Testis (tissue), 3 donors: ENCODE measurements around the gene DDA1. TPM values are rescaled to one million over a fixed set of nuclear protein-coding genes. Genes with fewer than 3 reads are reported as not detected.

Experiments
- DNase-seq: peaks from one replicate; pipeline ENCODE4 v3.0.0-alpha.2; 2019
- H3K27ac ChIP-seq, 2 donors: fragments of 200-600 bp; sonication (generic); one replicate each; pipeline ENCODE4 v1.5.1; 2019
- H3K27me3 ChIP-seq: fragments of 200-600 bp; sonication (generic); one replicate; pipeline ENCODE4 v1.5.1; 2019
- H3K36me3 ChIP-seq: fragments of 200-600 bp; sonication (generic); one replicate; pipeline ENCODE4 v1.5.1; 2017; ENCODE audit warnings: low read depth; ENCODE audit errors: missing control alignments
- H3K4me1 ChIP-seq: fragments of 200-600 bp; sonication (generic); one replicate; pipeline ENCODE4 v1.5.1; 2019
- H3K4me3 ChIP-seq, 2 donors: fragments of 200-600 bp; sonication (generic); one replicate each; pipeline ENCODE4 v1.5.1; 2017 to 2019
- H3K9me3 ChIP-seq: fragments of 200-600 bp; sonication (generic); one replicate; pipeline ENCODE4 v1.5.1; 2017
- POLR2A ChIP-seq: fragments of 450-650 bp; IDR thresholded peaks from one replicate; pipeline ENCODE4 v1.6.1; 2017; ENCODE audit warnings: antibody characterized with exemption, mild to moderate bottlenecking, moderate library complexity
- WGBS, 2 donors: methylation state at CpG; one replicate each; pipeline ENCODE4 v1.1.5; 2018; 5-methylcytosine and 5-hydroxymethylcytosine counted together
- intact Hi-C: fragments of 100-400 bp; cut with DNase I; formaldehyde crosslinking; loops from one replicate; pipeline ENCODE4 v1.15.1; 2023; ENCODE audit warnings: low total_unique reads
- polyA plus RNA-seq: library from polyadenylated mRNA; stranded (reverse); fragments of 350-450 nt; fragmentation: Illumina TruSeq; extraction: RNeasy Lipid Tissue Mini Kit (QIAGEN cat#74804); gene quantifications from one replicate; pipeline ENCODE4 v1.2.3, GENCODE V29; 2014; ENCODE audit warnings: low read depth, low replicate concordance; ENCODE audit not compliant: insufficient read depth
- total RNA-seq, 2 donors: library from RNA; depleted of rRNA; stranded (reverse); fragments of >200 nt; gene quantifications; one replicate each; pipeline ENCODE4 v1.2.3, GENCODE V29; 2016
- TF ChIP-seq, protein P1 (sequence below), 3 experiments: fragments of 450-650 bp in 2 of 3; fragments of 200-600 bp in 1 of 3; sonication (generic) in 1 of 3; IDR thresholded peaks; one replicate each; pipeline ENCODE4 v1.5.1; 2016 to 2019; ENCODE audit warnings: antibody characterized with exemption in 3 of 3, mild to moderate bottlenecking in 2 of 3, moderate library complexity in 1 of 3

DDA1 gene
- total and polyA plus RNA-seq, 3 donors from 2014 or later, result 46.4 to 123 (median 55.5) TPM

DNA sequence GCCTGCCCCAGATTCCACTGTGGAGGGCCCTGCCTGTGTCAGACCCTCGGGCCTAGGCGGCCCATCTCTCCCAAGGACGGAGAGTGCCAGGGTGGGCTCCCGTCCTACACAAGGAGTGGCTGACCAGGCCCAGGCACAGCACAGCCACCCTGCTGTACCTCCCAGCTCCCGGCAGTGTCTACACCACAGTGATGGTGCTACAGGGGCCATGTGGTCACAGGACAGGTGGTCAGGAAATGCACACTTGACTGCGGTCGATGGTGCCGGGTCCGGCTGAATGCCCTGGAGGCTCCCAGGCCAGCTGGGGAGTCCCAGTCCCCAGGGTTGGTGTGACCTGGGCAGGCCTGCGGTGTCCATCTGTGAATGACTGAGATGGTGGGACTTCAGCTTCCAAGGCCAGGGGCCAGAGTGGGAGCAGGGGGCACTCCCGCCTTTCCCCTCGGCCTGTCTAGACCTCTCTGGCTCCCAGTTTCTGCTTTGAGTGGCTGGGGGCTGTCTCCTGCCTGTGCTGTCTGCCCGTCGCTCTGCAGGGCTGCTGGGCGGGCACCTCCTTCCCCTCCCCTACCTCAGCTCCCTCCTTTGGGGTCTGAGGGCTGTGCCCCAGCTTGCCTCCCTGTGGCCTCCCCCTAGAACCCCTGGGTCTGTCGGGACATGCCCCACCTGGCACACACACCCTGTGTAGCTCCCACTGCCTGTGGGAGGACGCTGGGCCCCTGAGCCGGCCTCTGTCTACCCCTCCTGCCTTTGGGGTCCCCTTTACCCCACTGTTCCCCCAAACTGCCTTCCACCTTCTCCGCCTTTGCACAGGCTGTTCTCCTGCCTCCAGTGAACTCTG is 12.5 kb downstream of the DDA1 start:
- Histone ChIP-seq H3K4me3 (no peak overlapping the region), H3K4me1 (peaks cover 17% of the 10 kb centered on the region), H3K27me3 (no peaks in the 10 kb centered on the region), H3K27ac (no peak overlapping the region), H3K9me3 (no peaks in the 10 kb centered on the region), H3K36me3 (no peaks in the 10 kb centered on the region)
- TF ChIP-seq, protein P1, sequence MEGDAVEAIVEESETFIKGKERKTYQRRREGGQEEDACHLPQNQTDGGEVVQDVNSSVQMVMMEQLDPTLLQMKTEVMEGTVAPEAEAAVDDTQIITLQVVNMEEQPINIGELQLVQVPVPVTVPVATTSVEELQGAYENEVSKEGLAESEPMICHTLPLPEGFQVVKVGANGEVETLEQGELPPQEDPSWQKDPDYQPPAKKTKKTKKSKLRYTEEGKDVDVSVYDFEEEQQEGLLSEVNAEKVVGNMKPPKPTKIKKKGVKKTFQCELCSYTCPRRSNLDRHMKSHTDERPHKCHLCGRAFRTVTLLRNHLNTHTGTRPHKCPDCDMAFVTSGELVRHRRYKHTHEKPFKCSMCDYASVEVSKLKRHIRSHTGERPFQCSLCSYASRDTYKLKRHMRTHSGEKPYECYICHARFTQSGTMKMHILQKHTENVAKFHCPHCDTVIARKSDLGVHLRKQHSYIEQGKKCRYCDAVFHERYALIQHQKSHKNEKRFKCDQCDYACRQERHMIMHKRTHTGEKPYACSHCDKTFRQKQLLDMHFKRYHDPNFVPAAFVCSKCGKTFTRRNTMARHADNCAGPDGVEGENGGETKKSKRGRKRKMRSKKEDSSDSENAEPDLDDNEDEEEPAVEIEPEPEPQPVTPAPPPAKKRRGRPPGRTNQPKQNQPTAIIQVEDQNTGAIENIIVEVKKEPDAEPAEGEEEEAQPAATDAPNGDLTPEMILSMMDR (IDR thresholded peaks at IDR 0.05), result no peak
- no peak for TF ChIP-seq POLR2A
- DNase-seq, result no peak
- 86 to 87% methylated on average over 14 to 19 of the region's 19 CpGs for WGBS, 2 donors
- intact Hi-C loops, result no loop called here

DNA sequence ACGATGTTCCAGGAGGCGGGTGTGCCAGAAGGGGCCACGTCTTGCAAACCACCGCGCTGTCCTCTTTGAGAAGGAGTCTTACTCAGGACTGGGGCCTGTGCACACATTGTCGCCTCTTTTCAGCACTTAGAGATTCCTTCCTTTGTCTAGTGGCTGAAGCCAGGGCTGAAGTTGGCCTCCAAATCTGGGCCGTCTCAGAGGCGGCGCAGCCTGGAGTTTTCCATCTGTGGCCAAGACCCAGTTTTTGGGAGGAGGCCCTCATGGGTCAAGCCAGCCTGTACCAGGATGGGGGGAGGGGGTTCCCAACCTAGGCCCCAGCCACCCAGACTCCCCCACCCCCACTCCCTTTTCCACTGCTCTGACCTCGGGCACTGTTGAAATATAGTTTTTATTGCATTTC is 13.5 kb downstream of the DDA1 start:
- TF ChIP-seq, protein P1 (IDR thresholded peaks at IDR 0.05), result no peak
- no peak for TF ChIP-seq POLR2A
- Histone ChIP-seq H3K4me1 (peaks cover 25% of the 10 kb centered on the region), H3K27ac (no peak overlapping the region), H3K4me3 (no peak overlapping the region), H3K36me3 (no peaks in the 10 kb centered on the region), H3K9me3 (no peaks in the 10 kb centered on the region), H3K27me3 (no peaks in the 10 kb centered on the region)
- DNase-seq, result no peak
- WGBS, 2 donors, result 65 to 72% methylated on average over 4 to 10 of the region's 10 CpGs
- intact Hi-C loops, result no loop called here

DNA sequence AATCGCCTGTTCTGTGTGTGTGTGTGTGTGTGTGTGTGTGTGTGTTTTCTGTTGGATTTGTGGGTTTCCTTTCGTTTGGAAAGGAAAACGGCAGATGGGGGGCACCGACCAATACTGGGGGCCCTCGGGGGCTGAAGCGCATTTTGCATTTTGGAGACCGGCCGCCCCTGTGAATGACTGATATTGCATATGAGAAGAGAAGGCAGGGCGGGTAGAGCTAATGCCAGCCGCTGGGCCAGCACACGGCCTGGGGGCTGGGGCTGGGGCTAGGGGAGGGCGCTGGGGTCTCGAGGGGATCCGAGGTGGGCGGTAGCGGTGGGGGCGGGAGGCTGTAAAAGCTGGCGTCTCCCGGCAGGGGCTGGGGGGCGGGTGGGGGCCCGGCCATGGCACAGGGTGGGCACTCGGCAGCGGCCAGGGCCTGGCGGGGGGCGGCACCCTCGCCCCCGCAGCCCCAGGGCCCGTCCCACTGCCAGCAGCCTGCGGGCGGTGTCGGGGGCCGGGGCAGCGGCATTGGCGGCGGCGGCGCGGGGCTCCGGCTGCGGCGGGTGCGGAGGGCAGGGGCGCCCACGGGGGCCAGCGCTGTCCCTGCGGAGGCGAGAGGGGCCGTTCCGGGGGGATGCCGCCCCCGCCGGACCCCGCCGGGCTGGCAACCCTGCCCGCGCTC is 14.1 kb downstream of the DDA1 start:
- Histone ChIP-seq H3K4me3 (no peak overlapping the region), H3K27ac (no peak overlapping the region), H3K36me3 (no peaks in the 10 kb centered on the region)

DNA sequence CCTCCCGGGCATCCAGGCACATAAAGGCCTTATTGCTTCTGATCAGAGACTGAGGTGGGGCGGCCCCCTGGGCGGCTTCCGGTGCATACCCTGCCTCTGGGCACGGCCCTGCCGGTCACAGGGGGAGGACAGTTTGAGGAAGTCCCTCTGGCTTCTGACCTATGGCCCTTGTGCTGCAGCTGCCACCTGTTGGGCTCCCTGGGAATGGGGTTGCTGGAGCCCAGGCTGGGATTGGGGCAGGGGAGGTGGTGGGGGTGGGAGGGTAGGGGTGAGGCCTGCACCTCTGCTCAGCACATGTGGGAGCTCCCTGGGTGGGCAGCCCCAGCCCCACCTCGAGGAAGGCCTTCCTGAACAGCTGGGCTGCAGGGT is 14.6 kb downstream of the DDA1 start:
- TF ChIP-seq POLR2A, result no peak
- TF ChIP-seq, protein P1 (IDR thresholded peaks at IDR 0.05), result no peak
- Histone ChIP-seq H3K36me3 (no peaks in the 10 kb centered on the region), H3K4me1 (peaks cover 30% of the 10 kb centered on the region), H3K4me3 (no peak overlapping the region), H3K27ac (no peak overlapping the region), H3K9me3 (no peaks in the 10 kb centered on the region), H3K27me3 (no peaks in the 10 kb centered on the region)
- no peak for DNase-seq
- intact Hi-C loops, result no loop called here
- WGBS, 2 donors, result 43 to 69% methylated on average over 4 to 6 of the region's 7 CpGs

More for the DNA sequence above, 14.1 kb downstream of the DDA1 start:
- intact Hi-C loops, result no loop called here
- Histone ChIP-seq H3K4me1 (peaks cover 30% of the 10 kb centered on the region), H3K27me3 (no peaks in the 10 kb centered on the region), H3K9me3 (no peaks in the 10 kb centered on the region)
- no peak for DNase-seq
- no peak for TF ChIP-seq POLR2A
- 28 to 52% methylated on average over 28 to 46 of the region's 56 CpGs for WGBS, 2 donors

GRCh38 chr19:17324357-17325114 is 15.2 kb downstream of the DDA1 start:
- H3K27me3 ChIP-seq, result no peaks in the 10 kb centered on the region
- H3K4me3 ChIP-seq, result no peak overlapping the region
- no peaks in the 10 kb centered on the region for H3K36me3 ChIP-seq
- H3K4me1 ChIP-seq, result peaks cover 30% of the 10 kb centered on the region
- no peak for DNase-seq
- intact Hi-C loops, result no loop called here
- WGBS, 2 donors, result 83 to 91% methylated on average over 7 to 28 of the region's 28 CpGs
- no peak for TF ChIP-seq POLR2A
- TF ChIP-seq, protein P1 (IDR thresholded peaks at IDR 0.05), result no peak
- no peak overlapping the region for H3K27ac ChIP-seq
- H3K9me3 ChIP-seq, result no peaks in the 10 kb centered on the region
